Amygdala (tissue), 56 donors: Measurements from ENCODE around the gene SASS6.

Source experiments
- DNase-seq, 56 donors: peaks; one replicate each; lab custom pipeline; 2025; lab: John Stamatoyannopoulos, UW

SASS6 gene

DNA sequence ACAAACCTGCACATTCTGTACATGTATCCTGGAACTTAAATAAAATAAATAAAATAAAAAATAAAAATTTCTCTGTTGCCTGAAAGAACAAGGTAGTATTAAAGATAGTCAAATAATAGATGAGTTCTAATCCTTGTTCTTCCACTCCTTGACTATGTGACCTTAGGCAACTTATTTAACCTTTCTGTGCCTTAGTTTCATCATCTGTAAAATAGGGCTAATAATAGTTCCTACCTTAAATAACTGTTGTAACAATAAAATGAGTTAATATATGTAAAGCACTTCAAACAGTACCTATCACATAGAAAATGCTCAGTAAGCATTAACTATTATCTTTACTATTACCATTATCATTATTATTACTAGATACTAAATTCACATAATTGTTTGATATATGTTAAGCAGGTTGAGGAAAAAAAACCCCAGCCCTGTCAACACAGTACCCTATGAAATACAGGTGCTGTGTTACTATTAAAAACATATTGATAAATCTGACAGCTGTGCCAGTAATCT, 23.1 kb downstream of the SASS6 start:
- no peak for DNase-seq

DNA sequence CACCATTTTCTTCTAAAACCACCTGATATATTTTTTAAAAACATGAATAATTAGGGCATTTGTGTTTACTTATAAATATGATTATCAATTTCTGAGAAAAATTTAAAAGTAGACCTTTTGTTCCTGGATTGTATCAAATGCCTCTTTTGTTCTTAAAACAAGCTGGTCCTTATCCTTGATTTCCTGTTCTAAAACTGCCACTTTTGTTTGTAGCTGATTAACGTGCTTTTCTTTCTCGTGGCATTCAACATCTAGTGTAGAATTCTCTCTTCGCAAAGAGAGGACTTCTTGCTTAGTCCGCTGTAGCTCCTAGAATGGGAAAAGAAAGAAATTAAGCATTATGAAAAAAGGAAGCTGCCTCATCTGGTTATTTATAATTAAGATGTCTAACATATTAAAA, 25.0 kb downstream of the SASS6 start:
- DNase-seq = no peak

GRCh38 chr1:100101564-100101963, 31.2 kb downstream of the SASS6 start:
- no peak for DNase-seq

DNA sequence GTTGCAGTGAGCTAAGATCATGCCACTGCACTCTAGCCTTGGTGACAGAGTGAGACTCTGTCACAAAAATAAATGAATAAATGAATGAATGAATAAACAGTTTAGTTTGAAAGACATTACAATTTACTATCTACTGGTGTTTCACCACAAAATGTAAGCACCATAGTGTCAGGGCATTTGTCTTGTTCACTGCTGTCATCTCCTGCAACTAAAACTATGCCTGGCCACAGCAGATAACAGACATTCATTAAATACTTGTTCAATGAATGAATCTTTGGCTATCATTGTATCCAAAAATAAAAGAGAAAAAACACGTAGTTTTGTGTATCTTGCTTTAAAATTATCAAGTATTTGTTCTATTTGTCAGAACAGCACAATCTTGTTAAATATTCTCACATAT, 32.5 kb downstream of the SASS6 start:
- no peak for DNase-seq

GRCh38 chr1:100090471-100090870, 42.3 kb downstream of the SASS6 start:
- no peak for DNase-seq

GRCh38 chr1:100089082-100089481, 43.6 kb downstream of the SASS6 start:
- DNase-seq = no peak

DNA sequence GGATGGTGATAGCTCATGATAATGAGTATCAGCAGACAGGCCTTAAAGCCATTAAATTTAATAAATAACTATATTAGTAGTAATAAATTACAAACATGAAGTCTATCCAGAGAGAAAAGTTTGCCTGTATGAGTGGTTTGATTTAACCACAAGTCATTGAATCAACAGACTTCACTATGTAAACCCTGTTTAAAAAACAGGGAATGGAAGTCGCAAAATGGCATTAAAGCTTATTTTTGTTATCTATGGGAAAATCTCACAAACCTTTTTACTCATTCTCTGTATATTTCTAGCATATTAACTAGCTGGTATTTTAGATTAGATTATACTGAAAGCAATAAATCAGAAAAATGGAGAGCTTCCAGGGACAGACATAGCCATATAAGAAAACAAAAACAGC, 45.3 kb downstream of the SASS6 start:
- no peak for DNase-seq

GRCh38 chr1:100080331-100080730, 52.4 kb downstream of the SASS6 start:
- DNase-seq = no peak

GRCh38 chr1:100077531-100077930, 55.2 kb downstream of the SASS6 start:
- peak in 2 of 56 donors; percentile 2 to 7 for DNase-seq

DNA sequence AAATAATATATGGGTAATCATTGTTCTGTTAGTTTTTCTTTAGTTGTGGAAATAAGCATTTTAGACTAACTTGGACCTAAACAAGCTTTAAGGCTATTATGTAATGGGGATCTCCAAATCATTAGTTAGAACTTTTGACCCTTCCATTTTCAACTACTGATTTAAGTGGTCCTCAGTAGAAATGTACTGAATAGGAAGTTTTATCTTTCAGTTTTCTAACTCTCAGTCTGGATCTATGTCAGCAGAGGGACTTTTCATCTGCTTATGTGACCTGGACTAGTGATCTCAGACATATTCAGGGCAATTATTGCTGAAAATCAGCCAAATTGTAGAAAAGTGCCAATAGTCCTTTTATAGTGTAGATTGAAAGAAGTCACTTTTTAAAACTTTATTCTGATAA, 56.0 kb downstream of the SASS6 start:
- DNase-seq = no peak

GRCh38 chr1:100076319-100076718, 56.4 kb downstream of the SASS6 start:
- no peak for DNase-seq

DNA sequence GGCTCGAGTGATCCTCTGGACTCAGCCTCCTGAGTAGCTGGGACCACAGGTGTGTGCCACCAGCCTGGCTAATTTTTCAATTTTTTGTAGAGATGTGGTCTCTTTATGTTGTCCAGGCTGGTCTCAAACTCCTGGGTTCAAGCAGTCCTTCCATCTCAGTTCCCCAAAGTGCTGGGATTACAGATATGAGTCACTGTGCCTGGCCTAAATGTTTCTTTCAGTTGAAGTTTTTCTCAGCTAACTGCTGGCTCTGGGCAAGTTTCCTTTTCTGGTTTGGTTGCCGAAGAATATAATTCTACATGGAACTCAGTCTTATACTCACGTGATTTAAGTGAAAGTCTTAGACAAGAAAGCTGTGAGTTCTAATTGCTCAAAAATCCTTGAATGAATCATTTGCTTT, 57.0 kb downstream of the SASS6 start:
- no peak for DNase-seq

DNA sequence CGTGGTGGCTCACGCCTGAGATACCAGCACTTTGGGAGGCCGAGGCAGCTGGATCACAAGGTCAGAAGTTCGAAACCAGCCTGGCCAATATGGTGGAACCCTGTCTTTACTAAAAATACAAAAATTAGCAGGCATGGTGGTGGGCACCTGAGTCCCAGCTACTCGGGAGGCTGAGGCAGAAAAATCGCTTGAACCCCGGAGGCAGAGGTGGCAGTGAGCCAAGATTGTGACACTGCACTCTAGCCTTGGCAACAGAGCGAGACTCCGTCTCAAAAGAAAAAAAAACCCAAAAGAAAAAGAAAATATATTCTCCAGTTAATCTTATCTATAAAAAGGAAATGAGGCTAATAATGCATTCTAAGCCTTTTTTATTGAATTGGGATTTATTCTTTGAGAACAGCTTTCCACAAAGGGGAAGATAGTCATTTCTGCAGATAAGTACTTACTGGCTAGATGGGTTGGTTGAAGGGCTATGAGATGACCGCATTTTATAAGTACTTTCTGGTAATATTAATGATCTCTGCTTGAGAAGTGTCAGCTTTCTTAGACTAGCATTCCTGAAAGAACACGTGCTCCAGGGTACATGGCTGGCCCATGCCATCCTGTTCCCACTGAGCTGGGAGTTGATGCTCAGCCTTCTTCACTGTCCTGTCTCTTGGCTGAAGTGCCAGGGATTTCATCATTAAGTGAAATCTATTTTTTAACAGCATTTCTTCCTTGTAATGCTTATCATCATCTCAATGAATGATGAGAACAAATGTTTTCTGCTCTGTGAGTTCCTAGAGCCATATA, 57.9 kb downstream of the SASS6 start:
- no peak for DNase-seq

DNA sequence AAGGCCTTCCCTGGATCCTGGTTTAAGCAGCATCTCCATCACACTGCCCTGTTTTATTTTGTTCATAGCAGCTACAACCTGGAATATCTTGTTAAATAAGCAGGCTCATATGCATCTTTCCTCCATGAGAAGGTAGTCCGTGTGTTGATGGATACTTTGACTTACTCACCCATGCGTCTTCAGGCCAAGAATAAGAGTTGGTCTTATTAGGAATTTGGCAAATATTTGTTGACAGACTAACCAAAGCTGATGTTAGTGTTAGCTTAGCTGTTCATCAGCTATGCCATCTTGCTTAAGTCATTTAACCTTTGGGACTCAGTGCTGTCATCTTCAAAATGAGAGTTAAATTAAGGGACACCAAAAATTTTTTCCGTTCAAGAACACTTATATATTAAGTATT, 59.2 kb downstream of the SASS6 start:
- DNase-seq = no peak

DNA sequence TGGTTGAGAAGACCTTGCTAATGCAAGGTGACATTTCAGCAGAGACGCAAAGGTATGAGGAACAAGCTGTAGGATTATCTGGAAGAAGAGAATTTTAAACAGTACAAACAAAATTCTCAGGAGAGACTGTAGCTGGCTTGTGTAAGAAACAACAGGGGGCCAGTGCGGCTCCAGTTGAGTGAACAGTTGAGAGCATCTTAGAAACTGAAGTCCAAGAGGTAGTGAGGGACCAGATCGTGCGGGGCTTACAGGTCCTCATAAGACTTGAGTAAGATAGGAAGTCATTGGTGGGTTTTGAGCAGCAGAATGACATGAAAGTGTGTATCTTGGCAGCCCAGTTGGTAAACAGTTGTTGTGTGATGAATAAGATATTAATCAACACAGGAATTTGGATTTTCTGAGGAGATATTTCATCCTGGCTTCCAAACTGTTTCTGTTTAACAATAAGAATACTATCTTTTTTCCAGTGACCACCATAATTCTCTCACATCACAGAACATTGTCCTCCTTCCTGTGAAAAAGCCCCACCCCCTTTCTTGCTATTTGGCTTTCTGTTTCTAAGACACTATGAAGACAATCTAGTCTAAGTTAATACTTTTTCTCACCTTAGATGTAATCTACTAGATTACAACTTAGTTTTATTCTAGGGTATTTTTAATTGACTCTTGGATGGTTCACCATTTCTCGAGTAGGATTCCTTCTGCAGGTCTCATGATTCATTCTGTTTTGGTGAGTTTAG, 62.4 kb downstream of the SASS6 start:
- no peak for DNase-seq

GRCh38 chr1:100065969-100066227, 66.8 kb downstream of the SASS6 start:
- DNase-seq = no peak

- DNase-seq = no peak
These were observed 67.4 kb downstream of the SASS6 start for GRCh38 chr1:100065183-100065968.

- no peak for DNase-seq
These were observed 71.0 kb downstream of the SASS6 start for GRCh38 chr1:100061681-100062080.

DNA sequence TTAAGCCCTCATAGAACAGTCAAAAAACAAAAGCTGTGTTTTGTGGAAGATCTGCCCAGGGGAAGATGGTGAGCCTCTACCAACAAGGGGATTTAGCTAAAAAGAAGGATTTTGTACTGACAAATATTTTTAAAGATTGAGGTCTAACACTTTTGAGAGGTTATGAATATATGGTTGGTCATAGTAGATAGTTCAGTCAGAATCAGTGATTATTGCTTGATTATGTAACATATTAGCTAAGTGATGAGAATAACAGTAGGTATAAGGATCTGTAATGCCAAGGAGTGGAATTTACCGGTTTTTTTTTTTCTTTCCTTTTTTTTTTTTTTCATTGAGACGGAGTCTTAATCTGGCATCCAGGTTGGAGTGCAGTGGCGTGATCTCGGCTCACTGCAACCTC, 79.0 kb downstream of the SASS6 start:
- no peak for DNase-seq

GRCh38 chr1:100053119-100053518, 79.6 kb downstream of the SASS6 start:
- DNase-seq = no peak

DNA sequence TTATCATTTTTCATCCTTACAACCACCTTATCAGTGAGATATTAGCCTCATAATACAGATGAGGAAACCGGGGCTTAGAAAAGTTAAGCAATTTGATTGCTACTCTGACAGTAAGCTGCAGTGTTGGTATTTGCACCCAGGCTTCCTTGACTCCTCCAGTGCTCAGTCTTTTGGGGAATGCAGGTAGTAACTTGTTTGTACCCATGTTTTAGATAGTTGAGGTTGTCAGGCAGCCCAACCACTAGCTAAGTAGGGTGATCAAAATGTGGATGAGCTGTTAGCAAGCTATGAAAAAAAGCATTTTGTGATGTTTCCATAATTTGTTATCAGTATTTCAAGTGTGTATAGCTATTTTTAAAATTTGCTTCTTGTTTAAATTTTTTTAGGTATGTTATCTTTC, 80.8 kb downstream of the SASS6 start:
- DNase-seq = no peak
